Ramos (cell line): Measurements from ENCODE around the gene ITGB2.

Experiments used
- in situ Hi-C: fragments of 300-500 bp; cut with MboI; formaldehyde crosslinking; loops from one replicate; pipeline ENCODE4 v1.14.3; 2022; ENCODE audit warnings: low sequenced_read_pairs; ENCODE audit not compliant: unreplicated experiment

Gene ITGB2

DNA sequence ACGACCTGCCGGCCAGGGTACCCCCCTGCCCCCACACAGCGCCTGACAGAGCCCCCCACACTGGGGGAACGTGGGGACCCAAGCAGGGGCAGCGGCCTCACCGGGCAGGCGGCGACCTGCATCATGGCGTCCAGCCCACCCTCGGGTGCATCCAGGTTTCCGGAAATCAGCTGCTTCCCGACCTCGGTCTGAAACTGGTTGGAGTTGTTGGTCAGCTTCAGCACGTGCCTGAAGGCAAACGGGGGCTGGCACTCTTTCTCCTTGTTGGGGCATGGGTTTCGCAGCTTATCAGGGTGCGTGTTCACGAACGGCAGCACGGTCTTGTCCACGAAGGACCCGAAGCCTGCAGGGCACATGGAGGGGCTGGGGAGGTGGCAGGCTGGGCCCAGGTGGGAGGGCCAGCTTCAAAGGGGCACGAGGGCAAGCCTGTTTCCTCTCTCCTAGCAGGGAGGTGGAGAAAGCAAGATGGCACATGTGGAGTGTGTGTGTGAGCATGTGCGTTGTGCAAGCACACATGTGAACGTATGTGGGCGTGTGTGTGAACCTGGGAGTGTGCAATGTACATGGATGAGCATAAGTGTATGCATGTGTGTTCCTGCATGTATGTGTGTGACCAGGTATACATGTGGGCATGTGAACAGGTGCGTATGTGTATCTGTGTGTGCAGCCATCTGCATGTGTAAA is 19.2 kb downstream of the ITGB2 start:
- in situ Hi-C loops: no loop called here

DNA sequence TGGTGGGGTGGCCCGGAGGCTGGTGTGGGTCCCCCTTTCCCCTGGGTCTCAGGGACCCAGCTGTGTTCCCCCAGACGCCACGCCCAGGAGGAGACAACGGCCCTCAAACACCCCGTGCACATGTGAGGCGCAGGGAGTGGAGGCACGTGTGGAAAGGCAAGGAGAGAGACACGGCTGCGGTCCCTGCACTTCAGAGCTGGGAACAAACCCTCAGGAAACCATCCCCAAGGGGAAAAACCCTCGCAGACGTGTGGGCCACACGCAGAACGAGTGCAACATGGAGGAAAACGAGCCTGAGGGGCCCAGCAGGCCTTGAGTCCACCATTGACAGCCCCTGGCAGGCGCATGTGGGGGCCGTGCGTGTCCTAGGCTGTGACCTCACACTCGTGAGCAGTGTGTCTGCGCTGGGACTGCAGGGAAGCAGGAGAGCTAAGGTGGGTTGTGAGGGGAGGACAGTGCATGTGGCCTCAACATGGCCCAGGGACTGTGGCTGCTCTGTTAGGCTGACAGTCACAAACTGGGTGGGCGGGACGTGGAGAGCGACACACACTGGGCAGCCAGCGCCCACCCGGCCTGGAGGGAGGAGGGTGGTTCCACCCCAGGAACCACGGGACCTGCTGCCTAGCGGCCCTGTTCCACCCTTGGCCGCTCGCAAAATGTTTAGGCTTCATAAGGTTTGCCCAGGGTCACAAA is 20.0 kb downstream of the ITGB2 start:
- in situ Hi-C loops: no loop called here

- in situ Hi-C loops: no loop called here
These were observed 20.7 kb downstream of the ITGB2 start for GRCh38 chr21:44899768-44900558.

DNA sequence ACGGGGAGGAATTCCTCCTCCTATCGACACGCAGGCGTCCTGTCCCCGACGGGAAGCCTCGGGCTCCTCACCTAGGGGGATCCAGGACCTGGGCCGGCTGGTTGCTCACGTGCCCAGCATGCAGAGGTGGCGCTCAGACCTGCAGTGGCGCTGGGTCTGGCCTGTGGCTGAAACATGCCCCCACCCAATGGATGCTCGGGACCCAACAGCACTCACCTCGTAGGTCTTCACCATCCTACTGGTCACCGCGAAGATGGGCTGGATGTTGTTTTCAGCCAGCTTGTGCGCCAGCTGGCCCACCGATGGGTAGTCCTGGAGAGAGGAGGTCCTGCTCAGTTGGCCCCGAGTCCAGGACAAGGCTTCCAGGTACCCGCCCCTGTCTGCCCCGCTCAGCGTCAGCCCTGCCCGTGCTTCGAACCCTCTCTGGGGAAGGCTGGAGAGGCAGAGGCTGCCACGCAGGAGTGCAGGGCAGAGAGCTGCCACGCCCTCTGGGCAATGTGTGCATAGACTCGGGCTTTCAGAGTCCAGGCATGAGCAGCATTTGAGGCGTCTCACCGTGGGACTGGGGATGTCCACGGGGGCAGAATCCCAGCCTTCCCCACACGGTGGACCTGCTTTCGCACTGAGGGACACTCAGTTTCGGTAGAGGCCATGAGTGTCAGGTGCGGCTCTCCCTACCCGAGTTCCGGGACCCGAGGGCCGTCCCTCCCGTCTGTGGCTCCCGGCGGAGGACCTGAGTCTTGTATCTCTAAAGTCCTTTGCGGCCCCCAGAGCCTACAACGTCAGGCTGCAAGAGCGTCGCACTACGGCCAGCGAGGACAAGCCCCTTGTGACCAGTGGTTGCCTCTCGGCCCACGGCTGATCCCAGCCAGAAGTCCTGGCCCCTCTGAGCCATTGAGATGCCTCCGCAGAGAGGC is 21.6 kb downstream of the ITGB2 start:
- in situ Hi-C loops: no loop called here

DNA sequence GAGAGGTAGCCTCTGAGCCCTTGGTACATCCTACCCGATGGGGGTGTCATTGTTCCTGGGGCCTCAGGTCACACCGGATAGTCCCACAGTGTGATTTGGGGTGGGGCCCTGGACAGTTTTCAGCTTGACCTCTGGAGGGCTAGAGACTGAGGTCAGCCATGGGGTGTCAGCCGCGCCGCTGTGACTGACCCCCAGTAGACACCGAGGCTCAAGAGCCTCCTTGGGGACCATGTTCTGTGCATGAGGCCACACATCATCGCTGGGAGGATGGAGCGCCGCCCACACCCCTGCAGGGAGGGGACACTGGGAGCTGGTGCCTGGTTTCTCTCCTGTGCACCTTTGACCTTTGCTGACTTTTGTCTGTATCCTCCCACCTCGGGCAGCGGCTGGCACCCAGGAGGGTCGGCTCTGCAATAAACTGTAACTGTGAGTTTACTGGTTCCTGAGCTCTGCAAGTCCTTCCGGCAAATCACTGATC is 22.6 kb downstream of the ITGB2 start:
- in situ Hi-C loops: no loop called here

DNA sequence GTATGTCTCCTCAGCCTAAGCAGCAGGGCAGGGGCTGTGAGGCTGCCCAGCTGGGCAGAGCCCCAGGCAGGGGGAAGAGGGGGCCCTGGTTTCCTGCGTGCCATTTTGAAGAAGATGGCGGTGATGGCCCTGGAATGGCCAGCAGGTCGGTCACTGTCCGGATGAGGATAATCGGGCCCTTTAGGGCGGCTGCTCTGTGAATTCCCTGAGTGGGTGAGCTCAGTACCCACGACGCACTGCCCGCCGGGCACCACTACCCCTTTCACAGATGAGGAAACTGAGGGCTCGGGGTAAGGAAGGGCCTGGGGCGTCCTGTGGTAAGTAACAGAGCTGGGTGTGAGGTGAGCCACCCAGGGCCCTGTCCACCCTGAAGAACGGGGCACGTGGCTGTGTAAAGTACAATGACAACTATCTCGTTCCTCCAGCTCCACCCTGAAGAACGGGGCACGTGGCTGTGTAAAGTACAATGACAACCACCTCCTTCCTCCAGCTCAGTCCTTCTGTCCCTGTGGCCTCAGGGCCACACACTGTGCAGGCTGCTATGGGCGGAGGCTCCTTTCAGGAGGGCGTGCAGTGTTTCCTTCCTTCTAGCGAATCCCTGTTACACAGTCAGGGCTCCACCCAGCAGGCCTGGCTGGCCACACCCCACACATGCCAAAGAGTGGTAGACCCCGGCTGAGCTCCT is 23.2 kb downstream of the ITGB2 start:
- in situ Hi-C loops: no loop called here

DNA sequence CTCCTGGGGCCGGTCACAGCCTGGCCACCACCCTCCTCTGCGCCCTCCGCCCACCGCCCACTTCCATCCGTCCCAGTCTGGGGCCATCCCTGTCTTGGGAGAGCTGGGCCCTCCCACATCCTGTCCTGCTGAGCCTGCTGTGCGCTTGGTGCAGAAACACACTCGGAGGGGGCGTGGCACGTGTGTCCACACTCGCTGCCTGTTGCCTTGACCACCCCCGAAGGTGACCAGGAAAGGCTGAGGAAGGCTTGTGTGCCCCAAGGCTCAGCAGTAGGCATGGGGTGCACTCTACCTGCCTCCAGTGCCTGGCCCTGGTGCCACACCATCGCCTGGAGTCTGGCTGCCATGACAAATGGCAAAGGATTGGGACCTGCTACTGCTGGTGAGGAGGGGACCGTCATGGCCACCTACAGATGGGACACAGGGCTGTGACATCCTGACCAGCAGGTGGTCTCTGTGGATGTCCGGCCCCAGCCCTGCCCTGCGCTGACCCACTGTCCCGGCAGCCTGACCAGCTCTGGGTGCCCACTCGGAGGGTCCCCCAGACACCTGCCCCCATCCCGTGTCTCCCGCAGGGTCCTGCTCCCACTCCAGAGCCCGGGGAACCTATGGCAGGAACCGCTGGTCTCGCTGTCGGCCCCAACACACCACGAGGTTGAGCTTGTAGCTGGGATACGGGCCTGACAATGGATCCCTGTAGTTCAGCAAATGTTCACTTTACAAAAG is 24.0 kb downstream of the ITGB2 start:
- in situ Hi-C loops: no loop called here

DNA sequence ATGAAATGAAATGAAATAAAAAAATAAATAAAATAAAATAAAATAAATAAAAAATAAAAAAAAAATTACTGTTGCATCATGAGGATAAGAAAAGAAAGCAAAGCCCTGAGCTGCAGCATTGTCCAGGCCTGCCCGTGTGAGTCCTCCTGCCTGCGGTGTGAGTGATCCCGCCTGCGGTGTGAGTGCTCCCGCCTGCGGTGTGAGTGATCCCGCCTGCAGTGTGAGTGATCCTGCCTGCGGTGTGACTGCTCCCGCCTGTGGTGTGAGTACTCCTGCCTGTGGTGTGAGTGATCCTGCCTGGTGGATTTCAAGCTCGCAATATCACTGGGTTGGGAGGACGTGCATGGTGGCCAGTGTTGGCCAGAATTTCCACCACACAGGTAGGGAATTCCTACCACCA is 24.8 kb downstream of the ITGB2 start:
- in situ Hi-C loops: no loop called here

DNA sequence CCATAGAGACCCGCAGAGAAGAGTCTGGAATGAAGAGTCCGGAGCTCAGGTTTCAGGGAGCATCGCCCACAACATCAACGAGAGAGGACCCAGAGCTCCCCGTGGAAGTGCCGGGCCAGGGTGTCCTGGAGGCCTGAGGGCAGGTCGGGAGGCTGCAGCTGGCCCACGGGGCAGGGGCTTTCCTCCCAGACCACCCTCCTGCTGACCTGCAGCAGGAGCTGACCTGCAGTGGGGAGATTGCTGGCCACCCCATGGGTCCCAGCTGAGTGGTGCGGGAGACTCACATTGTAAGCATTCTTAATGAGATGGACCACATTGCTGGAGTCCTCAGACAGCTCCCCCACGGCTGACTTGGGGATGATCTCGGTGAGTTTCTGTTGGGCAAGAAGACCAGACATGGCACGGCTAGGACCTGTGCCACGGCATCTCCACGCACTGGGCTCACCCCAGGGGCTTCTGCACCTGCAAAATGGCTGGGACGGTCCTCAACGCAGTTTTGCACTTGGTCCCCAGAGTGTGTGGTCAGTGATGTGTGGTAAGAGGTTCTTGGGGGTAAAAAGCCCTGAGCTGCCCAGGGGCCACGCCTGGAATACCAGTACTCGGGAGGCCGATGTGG is 25.9 kb downstream of the ITGB2 start:
- in situ Hi-C loops: no loop called here

DNA sequence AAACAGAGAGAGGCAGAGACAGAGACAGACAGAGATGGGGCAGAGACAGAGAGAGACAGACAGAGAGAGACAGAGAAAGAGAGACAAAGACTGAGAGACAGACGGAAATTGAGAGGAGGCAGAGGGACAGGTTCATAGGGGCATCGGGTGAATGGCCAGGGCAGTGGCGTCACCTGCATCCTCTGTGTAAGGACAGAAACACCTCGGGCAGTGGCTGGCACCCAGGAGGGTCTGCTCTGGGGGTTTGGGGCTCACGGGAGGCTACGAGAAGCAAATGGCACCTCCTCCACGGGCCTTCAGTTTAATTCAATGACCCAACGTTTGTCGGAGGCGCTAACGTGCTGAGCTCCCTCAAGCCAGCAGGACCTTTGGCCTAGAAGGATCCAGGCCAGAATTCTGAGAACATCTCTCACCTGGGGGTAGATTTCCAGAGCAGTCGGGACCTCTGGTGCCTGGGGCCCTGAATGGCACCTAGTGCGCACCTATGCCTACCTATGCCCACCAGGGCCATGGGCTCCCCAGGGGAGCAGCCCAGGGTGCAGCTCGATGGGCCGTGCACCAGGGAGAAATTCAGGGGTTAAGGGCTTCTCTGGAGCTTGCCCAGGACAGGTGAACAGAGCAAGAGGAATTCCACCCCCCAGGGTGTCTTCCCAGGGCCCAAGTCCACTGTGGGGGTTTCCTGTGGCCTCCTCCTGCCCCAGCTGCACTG is 26.6 kb downstream of the ITGB2 start:
- in situ Hi-C loops: no loop called here

- in situ Hi-C loops: no loop called here
These were observed 27.5 kb downstream of the ITGB2 start for GRCh38 chr21:44893278-44893556.

DNA sequence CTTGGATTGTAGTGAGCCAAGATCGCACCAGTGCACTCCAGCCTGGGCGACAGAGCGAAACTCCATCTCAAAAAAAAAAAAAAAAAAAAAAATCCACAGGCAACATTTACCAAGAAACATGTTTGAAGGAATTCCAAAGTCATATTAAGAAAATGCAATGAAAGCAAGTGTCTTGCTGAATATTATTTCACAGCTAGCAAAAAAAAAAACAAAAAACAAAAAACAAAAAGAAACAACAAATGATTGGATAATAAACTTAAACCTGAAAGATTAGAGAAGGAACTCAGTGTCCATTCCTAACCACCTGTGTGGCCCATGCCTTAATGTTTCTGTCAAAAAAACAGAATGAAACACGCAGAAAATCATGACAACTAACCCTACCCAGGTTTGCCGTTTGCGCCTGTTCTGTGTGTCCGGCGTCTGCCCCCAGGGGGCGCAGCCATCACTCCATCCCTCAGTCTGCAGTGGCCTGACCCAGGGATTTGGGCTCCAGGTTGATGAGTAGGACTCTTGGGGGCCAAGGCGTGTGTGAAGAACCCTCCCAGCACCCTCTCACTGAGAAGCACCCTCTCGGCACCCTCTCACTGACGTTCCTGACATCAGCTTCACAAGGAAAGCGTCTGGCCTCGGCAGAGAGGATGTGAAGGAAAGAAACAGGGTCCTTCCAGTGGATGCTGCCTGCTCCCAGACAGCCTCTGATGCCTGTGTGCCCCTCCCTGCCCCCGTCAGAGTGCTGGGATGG is 28.0 kb downstream of the ITGB2 start:
- in situ Hi-C loops: no loop called here

- in situ Hi-C loops: no loop called here
These were observed 28.6 kb downstream of the ITGB2 start for GRCh38 chr21:44892095-44892494.

DNA sequence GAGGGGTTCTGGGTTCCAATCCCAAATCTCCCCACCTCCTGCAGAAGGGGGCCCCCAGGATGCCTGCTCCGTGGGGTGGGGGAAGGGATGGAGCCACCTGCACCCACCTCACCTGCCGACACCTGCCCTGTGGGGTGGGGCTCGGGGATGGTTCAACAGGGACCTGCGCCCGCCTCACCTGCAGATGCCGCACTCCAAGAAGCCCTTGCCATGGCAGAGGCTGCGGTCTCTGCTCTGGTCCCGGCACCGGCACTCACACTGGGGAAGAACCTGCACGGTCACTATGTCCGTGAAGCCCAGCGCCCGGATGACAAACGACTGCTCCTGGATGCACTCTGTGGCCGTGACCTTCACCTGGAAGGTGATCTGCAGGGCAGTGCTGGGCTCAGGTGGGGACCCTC is 29.1 kb downstream of the ITGB2 start:
- in situ Hi-C loops: no loop called here

GRCh38 chr21:44890961-44891541 is 29.6 kb downstream of the ITGB2 start:
- in situ Hi-C loops: no loop called here

GRCh38 chr21:44890338-44890931 is 30.3 kb downstream of the ITGB2 start:
- in situ Hi-C loops: no loop called here
